Activated naive CD4-positive, alpha-beta T cell treated with anti-CD3 and anti-CD28 coated beads for 36 hours (primary cell): Measurements from ENCODE around the gene FBH1. TPM values are rescaled to one million over a fixed set of nuclear protein-coding genes. Genes with fewer than 3 reads are reported as not detected.

Experiments
- CTCF ChIA-PET: fragments of 350-600 bp; sonication (Branson Sonifier 250); formaldehyde crosslinking; loops from one replicate; lab custom pipeline; 2021; ENCODE audit warnings: antibody characterized with exemption; lab: Charles Lee
- DNase-seq: peaks from one replicate; pipeline ENCODE4 v3.0.0-alpha.2; 2020
- H3K27ac Mint-ChIP-seq: one replicate; pipeline ENCODE4 v1.8.0; 2021; ENCODE audit warnings: mild to moderate bottlenecking, mixed read lengths
- H3K27me3 Mint-ChIP-seq: one replicate; pipeline ENCODE4 v1.8.0; 2021; ENCODE audit warnings: low read depth, mixed read lengths
- H3K36me3 Mint-ChIP-seq: one replicate; pipeline ENCODE4 v1.8.0; 2021; ENCODE audit warnings: low read depth, mixed read lengths
- H3K4me1 Mint-ChIP-seq: one replicate; pipeline ENCODE4 v1.8.0; 2021; ENCODE audit warnings: low read depth, mixed read lengths
- H3K4me3 Mint-ChIP-seq: one replicate; pipeline ENCODE4 v1.8.0; 2021; ENCODE audit warnings: mild to moderate bottlenecking, moderate library complexity, mixed read lengths
- H3K9me3 Mint-ChIP-seq: one replicate; pipeline ENCODE4 v1.8.0; 2021; ENCODE audit warnings: mixed read lengths
- intact Hi-C: fragments of 100-400 bp; cut with micrococcal nuclease; formaldehyde crosslinking; loops from one replicate; pipeline ENCODE4 v1.15.1; 2023
- total RNA-seq, 2 experiments: library from RNA; stranded (reverse); gene quantifications; one replicate each; pipeline ENCODE4 v1.2.3, GENCODE V29; 2021

The FBH1 gene
- total RNA-seq, 2 experiments from 2014 or later = 40.4 to 42.7 TPM

DNA sequence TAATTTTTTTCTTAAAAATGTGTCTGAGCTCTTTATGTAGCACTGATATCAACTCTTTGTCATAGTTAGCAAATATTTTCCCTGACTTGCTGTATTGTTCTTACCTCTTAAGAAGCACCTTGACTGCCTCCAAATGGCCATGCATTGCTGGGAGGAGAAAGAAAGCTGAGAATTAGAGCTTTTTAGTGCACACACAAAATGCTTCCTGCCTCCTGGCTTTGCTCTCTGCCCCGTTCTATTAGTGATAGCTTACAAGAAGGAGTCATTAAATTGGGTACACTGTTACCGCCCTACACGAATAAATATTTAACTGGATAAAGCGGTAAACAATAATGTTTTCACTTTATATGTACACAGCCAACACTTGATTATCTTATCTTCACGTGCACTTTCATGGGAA lies 4.4 kb upstream of the FBH1 start:
- CTCF ChIA-PET = interaction anchor here (4.1 kb wide), 1 partner anchor 12 kb away, joined by 16 read pairs; no protein-coding TSS in a partner anchor
- Mint-ChIP-seq H3K9me3 (no peaks in the 10 kb centered on the region), H3K4me3 (no peak overlapping the region)

DNA sequence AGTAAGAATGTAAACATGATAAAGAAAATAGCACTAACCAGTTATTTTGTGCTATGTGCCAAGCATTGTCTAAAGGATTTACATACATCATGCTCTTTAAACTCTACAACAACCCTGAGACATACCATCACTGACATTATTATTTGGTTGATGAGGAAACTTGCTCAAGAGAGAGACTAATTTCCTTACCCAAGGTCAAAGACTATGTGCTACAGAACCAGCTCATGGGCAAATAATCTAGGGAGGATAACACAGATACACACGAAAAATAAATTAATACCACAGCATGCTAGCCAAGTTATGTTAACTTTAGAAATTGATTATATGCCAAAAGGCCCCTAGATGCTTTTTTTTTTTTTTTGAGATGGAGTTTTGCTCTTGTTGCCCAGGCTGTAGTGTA lies 3.0 kb upstream of the FBH1 start:
- intact Hi-C loops = no loop called here
- Mint-ChIP-seq H3K36me3 (peaks cover 29% of the 10 kb centered on the region), H3K4me3 (no peak overlapping the region)

More for the DNA sequence above, 4.4 kb upstream of the FBH1 start:
- H3K36me3 Mint-ChIP-seq = peaks cover 31% of the 10 kb centered on the region
- intact Hi-C loops = no loop called here
- H3K4me1 Mint-ChIP-seq = peaks cover 19% of the 10 kb centered on the region
- no peak overlapping the region for H3K27ac Mint-ChIP-seq
- H3K27me3 Mint-ChIP-seq = no peaks in the 10 kb centered on the region
- no peak for DNase-seq

DNA sequence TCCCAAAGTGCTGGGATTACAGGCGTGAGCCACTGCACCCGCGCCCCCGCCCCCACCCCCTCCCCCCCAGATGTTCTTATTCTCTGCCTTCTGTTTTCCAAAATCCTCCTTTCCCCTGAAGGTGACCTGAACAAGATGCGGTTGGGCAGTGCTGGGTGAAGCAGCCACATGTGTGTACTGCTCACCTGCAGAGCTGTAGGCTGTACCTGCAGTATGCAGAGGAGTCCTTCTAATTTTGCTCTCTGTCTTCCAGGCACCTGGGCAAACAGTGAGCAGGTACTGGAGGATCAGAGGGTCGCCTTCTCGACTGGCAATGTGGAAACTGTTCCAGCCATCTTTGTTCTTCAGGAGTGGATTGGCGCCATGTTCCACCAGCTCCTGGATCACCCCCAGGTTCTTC lies 2.4 kb upstream of the FBH1 start:
- intact Hi-C loops = loop anchor here (2.0 kb wide), 1 partner anchor 201 kb away; the partner anchor contains the start of gene RBM17
- DNase-seq = no peak

More for the DNA sequence above, 3.0 kb upstream of the FBH1 start:
- CTCF ChIA-PET = interaction anchor here (0.6 to 4.1 kb wide), 2 partner anchors 9 to 14 kb away, joined by 4 to 16 read pairs; no protein-coding TSS in a partner anchor
- Mint-ChIP-seq H3K27me3 (no peaks in the 10 kb centered on the region), H3K4me1 (peaks cover 33% of the 10 kb centered on the region), H3K27ac (no peak overlapping the region), H3K9me3 (no peaks in the 10 kb centered on the region)
- DNase-seq = no peak

DNA sequence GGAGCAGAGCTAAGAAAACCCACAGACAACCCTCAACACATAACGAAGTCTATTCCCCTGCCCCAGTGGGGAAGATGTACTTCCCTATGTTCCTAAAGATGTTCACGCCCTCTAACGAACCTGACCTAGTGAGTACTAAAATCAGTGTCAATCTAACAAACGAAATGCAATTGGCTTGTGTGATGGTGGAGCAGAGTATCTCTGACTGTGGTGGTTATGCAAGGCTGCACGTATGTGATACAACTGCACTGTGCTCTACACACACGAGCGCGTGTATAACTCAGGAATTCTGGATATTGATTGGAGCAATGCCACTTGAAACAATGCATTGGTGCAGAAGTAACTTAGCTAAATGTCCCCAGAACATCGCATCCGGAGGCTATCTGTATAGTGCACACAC lies 1.7 kb upstream of the FBH1 start:
- CTCF ChIA-PET = interaction anchor here (0.5 to 4.1 kb wide), 7 partner anchors 9 to 1052 kb away, joined by 3 to 16 read pairs (median 4); no protein-coding TSS in a partner anchor
- Mint-ChIP-seq H3K27ac (no peak overlapping the region), H3K4me1 (peaks cover 43% of the 10 kb centered on the region), H3K9me3 (no peaks in the 10 kb centered on the region), H3K36me3 (peaks cover 23% of the 10 kb centered on the region), H3K27me3 (no peaks in the 10 kb centered on the region), H3K4me3 (peak overlapping the region; percentile 76)
- DNase-seq = no peak
- intact Hi-C loops = loop anchor here (2.0 kb wide), 1 partner anchor 200 kb away; the partner anchor contains the start of gene RBM17

More for the DNA sequence above, 2.4 kb upstream of the FBH1 start:
- CTCF ChIA-PET = interaction anchor here (0.6 to 4.1 kb wide), 4 partner anchors 8 to 72 kb away, joined by 4 to 16 read pairs (median 4); no protein-coding TSS in a partner anchor
- no peak overlapping the region for H3K4me3 Mint-ChIP-seq
- H3K9me3 Mint-ChIP-seq = no peaks in the 10 kb centered on the region
- H3K27me3 Mint-ChIP-seq = no peaks in the 10 kb centered on the region
- no peak overlapping the region for H3K27ac Mint-ChIP-seq
- H3K36me3 Mint-ChIP-seq = peaks cover 27% of the 10 kb centered on the region
- peaks cover 39% of the 10 kb centered on the region for H3K4me1 Mint-ChIP-seq

DNA sequence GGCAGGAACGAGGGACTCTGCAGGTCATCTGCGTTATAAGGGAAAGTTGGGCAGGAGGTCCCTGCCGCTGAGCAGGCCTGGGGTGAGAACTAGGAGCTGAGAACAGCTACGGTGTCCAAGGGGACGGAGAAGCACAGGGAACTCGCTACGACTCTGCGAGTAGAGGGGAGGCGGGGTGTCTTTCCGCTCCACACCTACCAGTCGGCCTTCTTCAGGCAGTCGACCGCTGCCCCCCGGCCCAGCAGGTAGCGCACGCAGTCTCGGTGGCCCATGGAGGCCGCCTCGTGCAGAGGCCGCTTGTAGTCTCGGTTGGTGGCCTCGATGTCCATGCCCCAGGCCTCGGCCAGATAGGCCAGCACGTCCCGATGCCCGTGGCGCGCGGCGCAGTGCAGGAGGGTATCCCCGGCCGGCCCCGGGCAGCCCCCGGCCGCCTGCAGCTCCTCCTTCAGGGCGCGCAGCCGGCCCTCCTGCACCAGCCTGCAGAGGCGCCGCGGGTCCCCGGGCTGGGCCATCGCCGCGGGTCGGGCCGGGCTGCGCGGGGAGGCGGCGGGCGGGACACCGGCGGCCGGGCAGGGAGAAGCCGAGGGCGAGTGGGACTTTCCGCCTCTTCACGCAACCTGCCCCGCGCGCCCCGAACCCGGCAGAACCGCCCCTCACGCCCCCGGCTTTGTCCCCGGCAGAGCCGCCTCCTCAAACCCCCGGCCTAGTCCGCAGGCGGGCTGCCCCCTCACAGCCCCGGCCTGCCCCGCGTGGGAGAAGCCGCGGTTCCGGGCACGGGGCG lies 1.0 kb upstream of the FBH1 start:
- no peaks in the 10 kb centered on the region for H3K27me3 Mint-ChIP-seq
- CTCF ChIA-PET = interaction anchor here (0.6 to 4.1 kb wide), 7 partner anchors 9 to 1051 kb away, joined by 3 to 16 read pairs (median 4); no protein-coding TSS in a partner anchor
- H3K4me1 Mint-ChIP-seq = peaks cover 48% of the 10 kb centered on the region
- DNase-seq = peak; percentile 37
- no peaks in the 10 kb centered on the region for H3K9me3 Mint-ChIP-seq
- intact Hi-C loops = loop anchor here (1.0 to 2.0 kb wide), 2 partner anchors 200 to 260 kb away; partner anchors contain the start of gene RBM17
- H3K27ac Mint-ChIP-seq = no peak overlapping the region
- peaks cover 19% of the 10 kb centered on the region for H3K36me3 Mint-ChIP-seq
- peak overlapping the region; percentile 78 for H3K4me3 Mint-ChIP-seq

DNA sequence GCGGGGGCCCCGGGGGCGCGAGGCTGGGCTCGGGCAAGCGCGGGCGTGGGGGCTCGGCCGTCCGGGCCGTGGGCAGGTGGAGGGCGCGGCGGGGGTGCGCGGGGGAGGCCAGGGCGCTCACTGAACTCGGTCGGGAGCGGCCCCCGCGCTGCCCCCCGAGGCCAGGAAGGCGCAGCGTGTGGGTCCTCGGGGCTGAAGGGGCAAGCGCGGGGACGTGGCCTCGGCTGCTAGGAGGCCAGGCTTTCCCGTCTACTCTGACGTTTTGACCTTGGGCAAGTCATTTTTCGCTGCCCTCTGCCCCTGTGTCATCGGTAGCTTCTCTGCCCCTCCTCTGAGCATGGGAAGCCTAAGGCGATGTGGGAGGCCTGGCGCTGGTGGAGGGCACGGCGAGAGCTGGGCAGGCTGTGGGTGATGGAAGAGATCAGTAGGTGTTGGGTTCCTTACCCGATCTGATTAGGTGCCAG lies 441 bp downstream of the FBH1 start:
- H3K27me3 Mint-ChIP-seq = no peaks in the 10 kb centered on the region
- H3K27ac Mint-ChIP-seq = peak overlapping the region; percentile 74
- intact Hi-C loops = loop anchor here (1.0 kb wide), 3 partner anchors 77 to 205 kb away; partner anchors contain the start of gene GDI2
- CTCF ChIA-PET = interaction anchor here (0.7 to 1.7 kb wide), 6 partner anchors 9 to 263 kb away, joined by 3 to 6 read pairs (median 4); no protein-coding TSS in a partner anchor
- no peaks in the 10 kb centered on the region for H3K9me3 Mint-ChIP-seq
- peaks cover 23% of the 10 kb centered on the region for H3K36me3 Mint-ChIP-seq
- H3K4me1 Mint-ChIP-seq = peaks cover 60% of the 10 kb centered on the region
- DNase-seq = peak; percentile 48
- peak overlapping the region; percentile 92 for H3K4me3 Mint-ChIP-seq

DNA sequence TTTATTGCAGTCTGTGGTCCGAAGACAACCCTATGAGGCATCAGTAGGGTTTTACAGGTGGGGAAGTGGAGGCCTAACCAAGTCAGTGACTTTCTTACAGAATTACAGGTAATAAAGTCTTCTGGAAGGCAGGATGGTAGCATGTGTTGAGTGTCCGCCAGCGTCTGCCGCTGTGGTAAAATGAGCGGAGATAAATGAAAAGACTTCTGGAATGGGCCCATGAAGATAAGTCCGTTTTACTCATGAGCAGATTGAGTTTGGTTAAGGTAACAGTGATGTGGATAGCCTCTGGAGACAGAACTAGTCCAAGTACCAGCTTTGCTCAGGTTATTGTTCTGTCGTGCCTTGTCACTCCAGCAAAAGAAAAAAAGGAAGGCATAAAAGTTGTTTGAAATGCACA lies 966 bp downstream of the FBH1 start:
- intact Hi-C loops = no loop called here
- peak overlapping the region; percentile 92 for H3K4me3 Mint-ChIP-seq
- peak overlapping the region; percentile 74 for H3K27ac Mint-ChIP-seq
- no peak for DNase-seq
- H3K27me3 Mint-ChIP-seq = no peaks in the 10 kb centered on the region
- H3K4me1 Mint-ChIP-seq = peaks cover 65% of the 10 kb centered on the region
- CTCF ChIA-PET = interaction anchor here (1.3 to 1.7 kb wide), 4 partner anchors 8 to 87 kb away, joined by 3 to 6 read pairs (median 4); no protein-coding TSS in a partner anchor
- H3K36me3 Mint-ChIP-seq = peaks cover 21% of the 10 kb centered on the region
- no peaks in the 10 kb centered on the region for H3K9me3 Mint-ChIP-seq

DNA sequence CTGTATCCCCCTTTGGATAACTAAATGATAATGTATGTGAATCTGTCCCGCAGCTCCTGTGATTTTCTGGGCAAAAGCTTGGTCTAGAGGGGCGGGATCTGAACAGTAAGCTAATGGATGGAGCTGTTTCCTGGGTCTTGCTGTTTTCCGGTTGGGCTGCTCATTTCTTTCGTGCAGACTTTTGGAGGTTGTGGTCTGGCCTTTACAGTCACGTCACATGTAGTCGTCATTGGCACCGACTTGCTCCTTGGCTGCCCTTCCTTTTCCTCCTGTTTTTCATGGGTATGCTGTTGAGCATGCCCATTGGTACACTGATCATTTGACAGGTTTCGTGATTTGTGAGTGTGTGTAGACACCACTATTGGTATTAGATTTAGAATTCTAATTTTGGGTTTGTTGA lies 2.0 kb downstream of the FBH1 start:
- Mint-ChIP-seq H3K4me3 (peak overlapping the region; percentile 20), H3K36me3 (peaks cover 23% of the 10 kb centered on the region), H3K4me1 (peaks cover 67% of the 10 kb centered on the region), H3K27ac (peak overlapping the region; percentile 50), H3K9me3 (no peaks in the 10 kb centered on the region), H3K27me3 (no peaks in the 10 kb centered on the region)
- no peak for DNase-seq
- intact Hi-C loops = no loop called here
- CTCF ChIA-PET = no interaction called here

DNA sequence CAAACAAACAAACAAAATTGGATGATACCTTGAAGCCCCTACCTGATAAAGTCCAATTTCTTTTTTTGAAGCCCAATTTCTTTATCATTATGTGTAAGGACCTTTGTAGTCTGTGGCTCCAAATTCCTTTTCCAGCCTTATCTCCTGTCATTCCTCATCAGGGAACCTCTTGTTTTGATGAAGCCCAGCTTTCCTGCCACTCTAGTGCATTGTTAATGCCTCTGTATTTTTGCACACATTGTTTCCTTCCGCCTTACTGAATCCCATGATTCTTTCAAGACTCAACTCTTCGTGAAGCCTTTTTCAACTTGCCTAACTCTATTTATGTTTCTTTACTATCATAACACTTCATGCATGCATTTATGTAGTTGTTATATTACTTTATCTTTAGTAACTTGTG lies 3.3 kb downstream of the FBH1 start:
- H3K4me3 Mint-ChIP-seq = no peak overlapping the region
- intact Hi-C loops = no loop called here
- H3K4me1 Mint-ChIP-seq = peaks cover 58% of the 10 kb centered on the region
- CTCF ChIA-PET = no interaction called here
- H3K27ac Mint-ChIP-seq = no peak overlapping the region
- no peaks in the 10 kb centered on the region for H3K9me3 Mint-ChIP-seq
- no peak for DNase-seq
- H3K27me3 Mint-ChIP-seq = no peaks in the 10 kb centered on the region
- H3K36me3 Mint-ChIP-seq = peaks cover 32% of the 10 kb centered on the region

DNA sequence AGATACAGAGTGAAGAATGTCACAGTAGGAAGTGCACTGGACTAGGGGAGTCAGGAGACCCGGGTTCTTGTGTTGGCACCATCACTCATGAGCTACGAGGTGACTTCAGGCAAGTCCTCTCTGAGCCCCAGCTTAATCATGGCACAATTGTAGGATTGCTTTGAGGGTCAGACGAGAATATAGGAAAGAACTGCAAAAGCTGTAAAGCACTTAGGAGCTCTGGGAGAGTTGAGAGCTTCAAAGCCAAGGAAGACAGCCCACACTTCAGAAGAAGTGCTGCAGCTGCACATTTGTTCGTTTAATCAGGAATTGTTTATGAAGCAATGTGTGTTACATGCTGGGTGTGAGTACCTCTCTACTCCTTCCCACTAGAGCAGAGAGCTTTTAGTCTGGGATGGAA lies 4.4 kb downstream of the FBH1 start:
- CTCF ChIA-PET = interaction anchor here (0.6 to 1.2 kb wide), 2 partner anchors 12 to 80 kb away, joined by 3 read pairs; no protein-coding TSS in a partner anchor
- H3K9me3 Mint-ChIP-seq = no peaks in the 10 kb centered on the region
- peaks cover 34% of the 10 kb centered on the region for H3K36me3 Mint-ChIP-seq
- intact Hi-C loops = no loop called here
- no peaks in the 10 kb centered on the region for H3K27me3 Mint-ChIP-seq
- H3K27ac Mint-ChIP-seq = no peak overlapping the region
- DNase-seq = no peak
- peaks cover 54% of the 10 kb centered on the region for H3K4me1 Mint-ChIP-seq
- no peak overlapping the region for H3K4me3 Mint-ChIP-seq

DNA sequence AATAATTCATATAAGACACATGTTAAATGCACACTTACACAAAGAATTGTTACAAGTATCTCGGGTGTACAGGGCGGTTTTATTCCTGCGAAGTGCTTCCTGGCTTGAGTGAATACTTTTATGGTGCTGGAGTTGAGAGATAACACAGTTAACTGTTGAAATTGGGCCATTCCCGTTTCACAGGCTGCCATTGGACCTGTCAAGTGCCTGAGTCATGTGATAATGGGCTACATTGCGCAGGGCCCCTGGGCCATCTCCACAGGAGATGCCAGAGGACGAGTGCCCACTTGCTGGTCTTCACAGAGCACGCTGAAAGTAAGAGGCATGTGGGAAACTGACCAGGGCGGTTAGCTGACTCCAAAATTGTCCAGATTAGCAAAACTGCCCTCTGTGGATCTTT lies 4.8 kb downstream of the FBH1 start:
- DNase-seq = no peak
- Mint-ChIP-seq H3K4me1 (peaks cover 54% of the 10 kb centered on the region), H3K9me3 (no peaks in the 10 kb centered on the region), H3K27ac (no peak overlapping the region), H3K27me3 (no peaks in the 10 kb centered on the region), H3K4me3 (no peak overlapping the region), H3K36me3 (peaks cover 34% of the 10 kb centered on the region)
- intact Hi-C loops = no loop called here
- CTCF ChIA-PET = interaction anchor here (1.2 kb wide), 1 partner anchor 12 kb away, joined by 3 read pairs; no protein-coding TSS in a partner anchor

DNA sequence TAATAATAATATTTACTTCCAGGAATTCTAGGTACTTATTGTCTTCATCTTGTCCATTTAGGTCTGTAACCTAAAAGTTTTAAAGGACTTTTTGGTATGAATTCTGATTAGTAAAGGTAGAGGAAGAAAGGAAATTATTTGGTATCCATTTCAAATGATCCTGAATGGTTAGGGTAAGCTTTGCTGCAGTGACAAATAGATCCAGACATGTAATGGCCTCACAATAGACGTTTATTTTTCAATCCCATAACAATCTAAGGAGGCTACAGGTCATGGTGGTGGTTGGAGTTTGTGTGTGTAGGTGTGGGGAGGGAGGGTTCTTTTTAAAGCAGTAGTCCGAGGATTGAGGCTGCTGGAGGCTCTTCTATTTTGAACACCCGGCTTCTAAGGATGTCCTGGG lies 5.3 kb downstream of the FBH1 start:
- CTCF ChIA-PET = no interaction called here
- H3K27me3 Mint-ChIP-seq = no peaks in the 10 kb centered on the region
- H3K4me1 Mint-ChIP-seq = peaks cover 54% of the 10 kb centered on the region
- no peak overlapping the region for H3K4me3 Mint-ChIP-seq
- H3K27ac Mint-ChIP-seq = peak overlapping the region; percentile 80
- DNase-seq = no peak
- peaks cover 34% of the 10 kb centered on the region for H3K36me3 Mint-ChIP-seq
- no peaks in the 10 kb centered on the region for H3K9me3 Mint-ChIP-seq
- intact Hi-C loops = no loop called here
